H9 (cell line): ENCODE data around the gene KRT34. TPM values are rescaled to one million over a fixed set of nuclear protein-coding genes. Genes with fewer than 3 reads are reported as not detected.

Source experiments
- DNase-seq: peaks from one replicate; pipeline ENCODE4 v3.0.0-alpha.2; 2017
- H2AFZ ChIP-seq: one replicate; pipeline ENCODE4 v1.6.1; 2013; ENCODE audit warnings: mild to moderate bottlenecking, low read length, control low read depth, moderate library complexity
- H2AK5ac ChIP-seq: 2 replicates; pipeline ENCODE4 v1.6.1; 2013; ENCODE audit warnings: low read length, control low read depth, mixed read lengths; ENCODE audit not compliant: insufficient read length
- H2BK120ac ChIP-seq: one replicate; pipeline ENCODE4 v1.6.1; 2013; ENCODE audit warnings: low read depth, mild to moderate bottlenecking, low read length, control low read depth, inconsistent platforms; ENCODE audit not compliant: poor library complexity, severe bottlenecking
- H2BK12ac ChIP-seq: 2 replicates; pipeline ENCODE4 v1.6.1; 2013; ENCODE audit warnings: low read length, control low read depth, mixed read lengths, low read depth; ENCODE audit not compliant: insufficient read length
- H2BK15ac ChIP-seq: 2 replicates; pipeline ENCODE4 v1.6.1; 2013; ENCODE audit warnings: low read depth, low read length, control low read depth
- H2BK20ac ChIP-seq: one replicate; pipeline ENCODE4 v1.6.1; 2013; ENCODE audit warnings: low read depth, mild to moderate bottlenecking, low read length, control low read depth, inconsistent platforms; ENCODE audit not compliant: poor library complexity, severe bottlenecking
- H2BK5ac ChIP-seq: 2 replicates; pipeline ENCODE4 v1.6.1; 2013; ENCODE audit warnings: low read length, control low read depth, mixed read lengths; ENCODE audit not compliant: insufficient read length
- H3K14ac ChIP-seq: 2 replicates; pipeline ENCODE4 v1.6.1; 2013; ENCODE audit warnings: low read length, control low read depth; ENCODE audit not compliant: insufficient read depth
- H3K18ac ChIP-seq: 2 replicates; pipeline ENCODE4 v1.6.1; 2013; ENCODE audit warnings: low read depth, mild to moderate bottlenecking, mixed read lengths, low read length, control low read depth; ENCODE audit not compliant: insufficient read length
- H3K23ac ChIP-seq: 2 replicates; pipeline ENCODE4 v1.6.1; 2013; ENCODE audit warnings: low read length, control low read depth, mixed read lengths, low read depth; ENCODE audit not compliant: insufficient read length
- H3K23me2 ChIP-seq: 2 replicates; pipeline ENCODE4 v1.6.1; 2013; ENCODE audit warnings: low read depth, mild to moderate bottlenecking, mixed read lengths, low read length, control low read depth; ENCODE audit not compliant: insufficient read length, poor library complexity, severe bottlenecking
- H3K27ac ChIP-seq: 2 replicates; pipeline ENCODE4 v1.5.1; 2013; ENCODE audit warnings: low read length, control low read depth, mixed read lengths, low read depth; ENCODE audit not compliant: insufficient read length
- H3K27me3 ChIP-seq: 2 replicates; pipeline ENCODE4 v1.6.1; 2013; ENCODE audit warnings: low read length, control low read depth, inconsistent platforms; ENCODE audit not compliant: insufficient read depth
- H3K4ac ChIP-seq: 2 replicates; pipeline ENCODE4 v1.6.1; 2013; ENCODE audit warnings: low read depth, mild to moderate bottlenecking, control low read depth, inconsistent platforms, low read length, moderate library complexity
- H3K4me1 ChIP-seq: 2 replicates; pipeline ENCODE4 v1.6.1; 2013; ENCODE audit warnings: low read length, control low read depth, inconsistent platforms; ENCODE audit not compliant: insufficient read depth
- H3K4me2 ChIP-seq: 2 replicates; pipeline ENCODE4 v1.6.1; 2013; ENCODE audit warnings: low read length, control low read depth, mixed read lengths; ENCODE audit not compliant: insufficient read length, insufficient read depth
- H3K56ac ChIP-seq: 2 replicates; pipeline ENCODE4 v1.6.1; 2013; ENCODE audit warnings: low read depth, mild to moderate bottlenecking, mixed read lengths, low read length, control low read depth; ENCODE audit not compliant: insufficient read length
- H3K79me1 ChIP-seq: 2 replicates; pipeline ENCODE4 v1.6.1; 2013; ENCODE audit warnings: low read depth, mild to moderate bottlenecking, moderate library complexity, low read length, control low read depth, inconsistent platforms; ENCODE audit not compliant: insufficient read depth, poor library complexity, severe bottlenecking
- H3K79me2 ChIP-seq: 2 replicates; pipeline ENCODE4 v1.6.1; 2013; ENCODE audit warnings: low read length, control low read depth, inconsistent platforms; ENCODE audit not compliant: insufficient read depth
- H3K9ac ChIP-seq: 2 replicates; pipeline ENCODE4 v1.6.1; 2013; ENCODE audit warnings: low read length, control low read depth, mixed read lengths; ENCODE audit not compliant: insufficient read length; ENCODE audit errors: extremely low read depth
- H3K9me3 ChIP-seq: one replicate; pipeline ENCODE4 v1.6.1; 2013; ENCODE audit warnings: low read depth, low read length, inconsistent platforms; ENCODE audit not compliant: control insufficient read depth
- H3T11ph ChIP-seq: one replicate; pipeline ENCODE4 v1.6.1; 2013; ENCODE audit warnings: mild to moderate bottlenecking, low read length, control low read depth, inconsistent platforms
- H4K20me1 ChIP-seq: one replicate; pipeline ENCODE4 v1.6.1; 2013; ENCODE audit not compliant: control insufficient read depth, insufficient read length, insufficient read depth
- H4K5ac ChIP-seq: 2 replicates; pipeline ENCODE4 v1.6.1; 2013; ENCODE audit warnings: low read depth, mild to moderate bottlenecking, mixed read lengths, low read length, control low read depth; ENCODE audit not compliant: insufficient read length
- H4K8ac ChIP-seq: replicated peaks from 2 replicates; pipeline ENCODE4 v1.6.1; 2013; ENCODE audit warnings: low read length, control low read depth, mixed read lengths, low read depth; ENCODE audit not compliant: insufficient read length
- H4K91ac ChIP-seq: 2 replicates; pipeline ENCODE4 v1.6.1; 2013; ENCODE audit warnings: low read depth, mild to moderate bottlenecking, moderate library complexity, mixed read lengths, low read length, control low read depth; ENCODE audit not compliant: insufficient read length
- H3K27ac Mint-ChIP-seq, 3 experiments: 2 replicates in 2 of 3; 3 replicates in 1 of 3; pipeline ENCODE4 v1.8.0; 2020 to 2021; ENCODE audit warnings: mixed read lengths in 3 of 3, mild to moderate bottlenecking in 1 of 3, moderate library complexity in 1 of 3
- H3K27me3 Mint-ChIP-seq: 2 replicates; pipeline ENCODE4 v1.8.0; 2021; ENCODE audit warnings: low read depth, mild to moderate bottlenecking, moderate library complexity, mixed read lengths
- H3K36me3 Mint-ChIP-seq, 3 experiments: 2 replicates in 2 of 3; 3 replicates in 1 of 3; pipeline ENCODE4 v1.8.0; 2020 to 2021; ENCODE audit warnings: low read depth in 3 of 3, mixed read lengths in 3 of 3; ENCODE audit not compliant: insufficient read depth in 1 of 3
- H3K4me1 Mint-ChIP-seq, 2 experiments: 2 replicates each; pipeline ENCODE4 v1.8.0; 2020; ENCODE audit warnings: mixed read lengths in 2 of 2
- H3K4me3 Mint-ChIP-seq, 2 experiments: 2 replicates in 1 of 2; 3 replicates in 1 of 2; pipeline ENCODE4 v1.8.0; 2020 to 2021; ENCODE audit warnings: mild to moderate bottlenecking in 2 of 2, mixed read lengths in 2 of 2, moderate library complexity in 1 of 2
- H3K9me3 Mint-ChIP-seq, 2 experiments: 2 replicates in 1 of 2; 3 replicates in 1 of 2; pipeline ENCODE4 v1.8.0; 2020; ENCODE audit warnings: mild to moderate bottlenecking in 2 of 2, mixed read lengths in 2 of 2, moderate library complexity in 1 of 2
- CTCF ChIP-seq: fragments of 200-600 bp; sonication (generic); conservative IDR thresholded peaks from 3 replicates; pipeline ENCODE4 v1.8.0; 2021; ENCODE audit warnings: antibody characterized with exemption, mild to moderate bottlenecking
- WGBS: extraction: QIAGEN DNeasy Blood & Tissue Kit; methylation state at CpG from one replicate; pipeline ENCODE4 v1.1.7; 2013; ENCODE audit warnings: missing lambda C conversion rate, low lambda C conversion rate, mixed read lengths; ENCODE audit not compliant: insufficient read length; ENCODE audit errors: extremely low coverage; 5-methylcytosine and 5-hydroxymethylcytosine counted together
- total RNA-seq: library from RNA; stranded (reverse); gene quantifications from 2 replicates; pipeline ENCODE4 v1.2.1, GENCODE V29; 2021

The KRT34 gene
- total RNA-seq, 1 experiment from 2014 or later = not detected

- Histone ChIP-seq H3K18ac (no peak within 1 kb of the TSS), H3K4ac (no peak within 1 kb of the TSS), H3K9me3 (no peaks in the 10 kb centered on the region), H4K5ac (no peak within 1 kb of the TSS), H2BK20ac (no peak within 1 kb of the TSS), H2BK12ac (no peak within 1 kb of the TSS), H3K23ac (no peak within 1 kb of the TSS), H4K91ac (no peak within 1 kb of the TSS), H2BK5ac (no peak within 1 kb of the TSS), H2AFZ (no peak within 1 kb of the TSS), H3K79me2 (no peaks in the 10 kb centered on the region), H4K20me1 (no peaks in the 10 kb centered on the region), H3T11ph (no peak within 1 kb of the TSS), H3K14ac (no peak within 1 kb of the TSS; the same call in 1 of the 2 replicates), H2AK5ac (no peak within 1 kb of the TSS), H4K8ac (no peak within 1 kb of the TSS), H3K27me3 (no peaks in the 10 kb centered on the region), H3K23me2 (no peaks in the 10 kb centered on the region), H2BK120ac (no peak within 1 kb of the TSS), H3K9ac (no peak within 1 kb of the TSS), H3K56ac (no peak within 1 kb of the TSS), H2BK15ac (no peak within 1 kb of the TSS), H3K27ac (no peak within 1 kb of the TSS), H3K4me2 (no peak within 1 kb of the TSS), H3K79me1 (no peaks in the 10 kb centered on the region), H3K4me1 (no peaks in the 10 kb centered on the region)
- WGBS = no CpG with 5 or more reads among the region's 1 CpG
- TF ChIP-seq CTCF = no peak
- H3K36me3 Mint-ChIP-seq = no peaks in the 10 kb centered on the region
- no peaks in the 10 kb centered on the region for H3K4me1 Mint-ChIP-seq
- no peak within 1 kb of the TSS for H3K4me3 Mint-ChIP-seq
- H3K27me3 Mint-ChIP-seq = peaks cover 2% of the 10 kb centered on the region
- no peak within 1 kb of the TSS for H3K27ac Mint-ChIP-seq
- no peaks in the 10 kb centered on the region; a peak in 1 of 5 replicates for H3K9me3 Mint-ChIP-seq
- no peak for DNase-seq
Measured at GRCh38 chr17:41369713-41370112, 12.4 kb downstream of the KRT34 start, which contains the start of gene KRT33B. Gene KRT33B, minus strand, starts transcription at chr17:41369813. Its CDS starts 63 bp downstream, at chr17:41369750.
